CMK (cell line): ENCODE results near the gene COL1A1.

ENCODE experiments used
- DNase-seq: peaks from one replicate; pipeline ENCODE4 v3.0.0-alpha.2; 2010; ENCODE audit warnings: low read depth

Gene COL1A1

GRCh38 chr17:50186661-50187393, 14.6 kb downstream of the COL1A1 start:
- DNase-seq, result no peak

GRCh38 chr17:50185631-50186471, 15.6 kb downstream of the COL1A1 start:
- no peak for DNase-seq

GRCh38 chr17:50184611-50185398, 16.6 kb downstream of the COL1A1 start:
- no peak for DNase-seq

GRCh38 chr17:50184064-50184463, 17.4 kb downstream of the COL1A1 start:
- DNase-seq, result no peak

GRCh38 chr17:50183421-50183994, 17.9 kb downstream of the COL1A1 start:
- DNase-seq, result no peak

- DNase-seq, result no peak
Observed at GRCh38 chr17:50182783-50183420, 18.5 kb downstream of the COL1A1 start.

GRCh38 chr17:50181591-50182560, 19.6 kb downstream of the COL1A1 start:
- no peak for DNase-seq

- DNase-seq, result no peak
Observed at GRCh38 chr17:50181144-50181543, 20.3 kb downstream of the COL1A1 start.

- no peak for DNase-seq
Observed at GRCh38 chr17:50180620-50181019, 20.8 kb downstream of the COL1A1 start.

GRCh38 chr17:50180111-50180510, 21.3 kb downstream of the COL1A1 start:
- DNase-seq, result no peak

GRCh38 chr17:50177983-50178834, 23.2 kb downstream of the COL1A1 start:
- DNase-seq, result no peak

GRCh38 chr17:50177476-50177875, 24.0 kb downstream of the COL1A1 start:
- no peak for DNase-seq

- DNase-seq, result no peak
Observed at GRCh38 chr17:50176559-50177357, 24.7 kb downstream of the COL1A1 start.

- DNase-seq, result no peak
Observed at GRCh38 chr17:50175035-50175807, 26.2 kb downstream of the COL1A1 start.

GRCh38 chr17:50174444-50174843, 27.0 kb downstream of the COL1A1 start:
- DNase-seq, result no peak

- DNase-seq, result no peak
Observed at GRCh38 chr17:50173335-50173941, 28.0 kb downstream of the COL1A1 start.

GRCh38 chr17:50172936-50173334, 28.5 kb downstream of the COL1A1 start:
- DNase-seq, result no peak
